ENCODE measurements around the gene PRKG1. TPM values are rescaled to one million over a fixed set of nuclear protein-coding genes. Genes with fewer than 3 reads are reported as not detected.

PRKG1 gene
- total RNA-seq, 1 donor from 2014 or later, result 26.4 TPM

DNA sequence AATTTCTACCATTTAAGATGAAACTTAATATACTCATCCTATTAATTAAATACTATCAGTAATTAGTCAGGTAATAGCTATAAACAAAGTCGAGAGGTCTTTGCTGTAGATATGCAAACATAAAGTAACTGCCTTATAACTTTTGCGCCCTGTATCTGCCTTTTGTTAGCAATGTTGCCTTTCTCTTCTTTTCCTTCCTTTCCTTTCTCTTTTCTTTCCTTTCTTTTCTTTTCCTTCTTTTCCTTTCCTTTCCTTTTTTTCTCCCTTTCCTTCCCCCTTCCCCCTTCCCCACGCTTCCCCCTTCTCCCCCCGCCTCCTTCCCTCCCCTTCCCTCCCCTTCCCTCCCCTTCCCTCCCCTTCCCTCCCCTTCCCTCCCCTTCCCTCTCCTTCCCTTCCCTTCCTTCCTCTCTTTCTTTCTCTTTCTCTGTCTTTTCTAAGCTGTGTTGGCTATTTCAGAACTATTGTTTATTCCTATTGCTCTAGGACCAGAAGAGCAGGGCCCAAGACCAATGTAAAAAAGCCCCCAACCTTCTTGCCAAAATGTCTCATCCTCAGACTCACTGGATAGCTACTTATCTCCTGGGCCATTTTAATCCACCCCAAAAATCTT is 1174.5 kb downstream of the PRKG1 start:
- H3K4me2 ChIP-seq, result no peak overlapping the region
- TF ChIP-seq EZH2 (IDR thresholded peaks at IDR 0.05), result no peak
- no peak for TF ChIP-seq CTCF (IDR thresholded peaks at IDR 0.05)
- TF ChIP-seq EZH2phosphoT487 (IDR thresholded peaks at IDR 0.05), result no peak
- no peaks in the 10 kb centered on the region for H3K27me3 ChIP-seq
- no peaks in the 10 kb centered on the region for H3K79me2 ChIP-seq (ENCODE audit: low read depth)
- H3K9me3 ChIP-seq (ENCODE audit: low read depth), result no peaks in the 10 kb centered on the region
- Mint-ChIP-seq H3K27ac (no peak overlapping the region), H3K27me3 (ENCODE audit: insufficient read depth, low read depth) (peaks cover 2% of the 10 kb centered on the region), H3K9me3 (no peaks in the 10 kb centered on the region), H3K4me3 (no peak overlapping the region), H3K4me1 (no peaks in the 10 kb centered on the region), H3K36me3 (no peaks in the 10 kb centered on the region)
- peaks cover 4% of the 10 kb centered on the region for H3F3A ChIP-seq (ENCODE audit: low read depth)
- H4K20me1 ChIP-seq (ENCODE audit: low read depth), result no peaks in the 10 kb centered on the region
- H3K36me3 ChIP-seq, result no peaks in the 10 kb centered on the region
- H2AFZ ChIP-seq (replicated peaks), result no peak overlapping the region
- H3K4me1 ChIP-seq, result no peaks in the 10 kb centered on the region
- H3K9ac ChIP-seq, result no peak overlapping the region
- DNase-seq (ENCODE audit: low spot score), result no peak
- H3K4me3 ChIP-seq, result no peak overlapping the region
- H3K27ac ChIP-seq, result no peak overlapping the region

DNA sequence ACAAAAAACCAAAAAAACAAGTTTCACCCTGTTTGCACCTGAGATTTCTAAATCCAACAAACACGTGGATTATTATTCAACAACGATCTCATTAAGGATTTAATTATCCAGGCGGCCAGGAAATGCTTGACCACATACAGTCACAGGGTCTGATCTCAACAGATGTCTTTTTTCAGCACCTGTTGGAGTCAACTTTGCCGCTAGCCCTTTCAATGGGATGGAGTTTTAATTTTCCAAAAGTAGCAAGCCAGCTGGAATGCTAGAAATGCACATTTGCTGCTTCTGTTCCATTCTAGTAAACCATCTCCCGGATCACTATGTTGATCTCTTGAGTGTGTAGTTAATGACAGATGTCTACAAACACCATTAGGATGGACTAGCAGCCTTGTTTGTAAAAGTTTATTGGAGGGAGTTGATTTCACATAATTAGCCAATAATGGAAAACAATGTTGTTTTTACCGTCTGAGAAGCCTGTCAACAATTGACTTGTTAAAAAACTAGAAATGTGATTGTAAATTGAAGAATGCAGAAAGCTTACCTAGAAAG is 1175.6 kb downstream of the PRKG1 start:
- Histone ChIP-seq H3K4me3 (no peak overlapping the region), H3K9ac (no peak overlapping the region), H3K9me3 (ENCODE audit: low read depth) (no peaks in the 10 kb centered on the region), H2AFZ (replicated peaks) (no peak overlapping the region), H3F3A (ENCODE audit: low read depth) (peaks cover 3% of the 10 kb centered on the region), H3K36me3 (no peaks in the 10 kb centered on the region), H3K27ac (no peak overlapping the region), H3K4me2 (no peak overlapping the region), H3K4me1 (no peaks in the 10 kb centered on the region), H3K79me2 (ENCODE audit: low read depth) (no peaks in the 10 kb centered on the region), H3K27me3 (no peaks in the 10 kb centered on the region), H4K20me1 (ENCODE audit: low read depth) (no peaks in the 10 kb centered on the region)
- H3K4me3 Mint-ChIP-seq, result no peak overlapping the region
- no peak for DNase-seq (ENCODE audit: low spot score)
- TF ChIP-seq EZH2 (IDR thresholded peaks at IDR 0.05), result no peak
- no peak for TF ChIP-seq CTCF (IDR thresholded peaks at IDR 0.05)
- H3K27ac Mint-ChIP-seq, result no peak overlapping the region
- H3K36me3 Mint-ChIP-seq, result no peaks in the 10 kb centered on the region
- no peaks in the 10 kb centered on the region for H3K4me1 Mint-ChIP-seq
- no peaks in the 10 kb centered on the region for H3K9me3 Mint-ChIP-seq
- peaks cover 2% of the 10 kb centered on the region for H3K27me3 Mint-ChIP-seq (ENCODE audit: insufficient read depth, low read depth)

DNA sequence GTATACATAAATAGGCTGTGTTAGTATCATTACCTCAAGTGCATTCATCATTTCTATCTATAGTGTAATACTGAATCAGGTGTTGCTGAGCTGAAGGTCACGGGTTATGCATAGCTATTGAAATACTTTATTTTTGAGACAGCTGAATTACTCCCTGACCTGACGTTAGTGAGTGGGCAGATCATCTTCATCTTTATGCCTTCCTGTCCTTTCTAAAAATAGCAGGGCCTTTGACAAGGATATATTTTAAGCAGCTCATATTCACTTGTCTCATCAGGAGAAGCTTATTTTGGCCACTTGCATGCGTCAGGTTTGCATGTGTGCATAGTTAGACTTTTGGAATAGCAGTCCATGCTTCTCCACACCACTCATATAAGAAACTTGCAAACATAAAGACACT is 1176.2 kb downstream of the PRKG1 start:
- no peaks in the 10 kb centered on the region for H3K4me1 Mint-ChIP-seq
- Histone ChIP-seq H3K4me2 (no peak overlapping the region), H3K36me3 (no peaks in the 10 kb centered on the region), H3K9me3 (ENCODE audit: low read depth) (no peaks in the 10 kb centered on the region), H3K4me1 (no peaks in the 10 kb centered on the region), H3K27ac (no peak overlapping the region), H3K27me3 (no peaks in the 10 kb centered on the region), H3K9ac (no peak overlapping the region), H4K20me1 (ENCODE audit: low read depth) (no peaks in the 10 kb centered on the region), H2AFZ (replicated peaks) (no peak overlapping the region), H3F3A (ENCODE audit: low read depth) (no peaks in the 10 kb centered on the region), H3K79me2 (ENCODE audit: low read depth) (no peaks in the 10 kb centered on the region), H3K4me3 (no peak overlapping the region)
- H3K27ac Mint-ChIP-seq, result no peak overlapping the region
- no peak for TF ChIP-seq CTCF (IDR thresholded peaks at IDR 0.05)
- TF ChIP-seq EZH2phosphoT487 (IDR thresholded peaks at IDR 0.05), result no peak
- TF ChIP-seq EZH2 (IDR thresholded peaks at IDR 0.05), result no peak
- H3K4me3 Mint-ChIP-seq, result no peak overlapping the region
- H3K27me3 Mint-ChIP-seq (ENCODE audit: insufficient read depth, low read depth), result peaks cover 2% of the 10 kb centered on the region
- no peak for DNase-seq (ENCODE audit: low spot score)
- H3K36me3 Mint-ChIP-seq, result no peaks in the 10 kb centered on the region
- no peaks in the 10 kb centered on the region for H3K9me3 Mint-ChIP-seq
